Astrocyte (in vitro differentiated cells and primary cell): Measurements from ENCODE around the gene C17orf113.

Source experiments
- CTCF ChIP-seq: IDR thresholded peaks from 2 replicates; pipeline ENCODE4 v1.5.1; 2011; ENCODE audit warnings: low read depth, mild to moderate bottlenecking, inconsistent platforms, low read length, moderate library complexity; ENCODE audit not compliant: insufficient read depth
- EZH2 ChIP-seq: IDR thresholded peaks from 2 replicates; pipeline ENCODE4 v1.6.1; 2012; ENCODE audit warnings: mild to moderate bottlenecking, low read length, inconsistent platforms; ENCODE audit not compliant: insufficient read depth

- no peak for TF ChIP-seq CTCF
- TF ChIP-seq EZH2 = no peak
Measured at GRCh38 chr17:42009170-42009569, 41.2 kb downstream of the C17orf113 start.
